Right forelimb (tissue), 1 donor: ENCODE data around the gene CCR2.

Source experiments
- DNase-seq: peaks from one replicate; pipeline ENCODE4 v3.0.0-alpha.2; 2018

Gene CCR2

DNA sequence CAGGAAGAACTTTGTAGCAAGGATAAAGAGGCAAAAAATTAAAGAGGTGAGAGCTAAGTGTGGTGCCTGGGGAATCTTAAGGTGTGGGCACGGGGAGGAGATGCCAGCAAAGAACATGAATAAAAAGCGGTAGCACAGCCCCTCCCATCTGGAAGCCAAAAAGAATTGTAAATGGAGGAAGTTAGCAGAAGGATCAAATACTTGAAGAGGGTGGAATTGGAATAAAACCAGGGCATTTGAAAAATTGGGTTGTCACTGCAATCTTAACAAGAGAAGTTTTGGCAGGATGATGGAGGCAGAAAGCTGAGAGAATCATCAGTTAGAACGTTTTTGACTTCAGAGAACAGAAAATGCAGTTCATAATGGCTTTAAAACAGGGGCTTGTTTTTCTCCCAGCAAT, 2.4 kb downstream of the CCR2 start:
- no peak for DNase-seq

GRCh38 chr3:46356909-46357308, 3.0 kb downstream of the CCR2 start:
- no peak for DNase-seq

- DNase-seq, result no peak
Measured at GRCh38 chr3:46358466-46358865, 4.6 kb downstream of the CCR2 start.

GRCh38 chr3:46359733-46360493, 6.0 kb downstream of the CCR2 start:
- DNase-seq, result no peak

GRCh38 chr3:46360907-46361306, 7.0 kb downstream of the CCR2 start:
- no peak for DNase-seq

GRCh38 chr3:46361408-46362283, 7.7 kb downstream of the CCR2 start:
- no peak for DNase-seq

DNA sequence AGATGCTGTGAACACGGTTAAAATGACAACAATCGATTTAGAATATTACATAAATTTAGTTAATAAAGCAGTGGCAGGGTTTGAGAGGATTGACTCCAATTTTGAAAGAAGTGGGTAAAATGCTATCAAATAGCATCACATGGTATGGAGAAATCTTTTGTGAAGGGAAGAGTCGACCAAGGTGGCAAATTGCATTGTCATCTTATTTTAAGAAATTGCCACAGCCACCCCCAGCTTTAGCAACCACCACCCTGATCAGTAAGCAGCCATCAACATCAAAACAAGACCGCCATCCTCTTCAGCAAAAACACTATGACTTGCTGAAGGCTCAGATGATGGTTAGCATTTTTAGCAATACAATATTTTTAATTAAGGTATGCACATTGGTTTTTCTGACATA, 11.1 kb downstream of the CCR2 start:
- DNase-seq, result no peak

DNA sequence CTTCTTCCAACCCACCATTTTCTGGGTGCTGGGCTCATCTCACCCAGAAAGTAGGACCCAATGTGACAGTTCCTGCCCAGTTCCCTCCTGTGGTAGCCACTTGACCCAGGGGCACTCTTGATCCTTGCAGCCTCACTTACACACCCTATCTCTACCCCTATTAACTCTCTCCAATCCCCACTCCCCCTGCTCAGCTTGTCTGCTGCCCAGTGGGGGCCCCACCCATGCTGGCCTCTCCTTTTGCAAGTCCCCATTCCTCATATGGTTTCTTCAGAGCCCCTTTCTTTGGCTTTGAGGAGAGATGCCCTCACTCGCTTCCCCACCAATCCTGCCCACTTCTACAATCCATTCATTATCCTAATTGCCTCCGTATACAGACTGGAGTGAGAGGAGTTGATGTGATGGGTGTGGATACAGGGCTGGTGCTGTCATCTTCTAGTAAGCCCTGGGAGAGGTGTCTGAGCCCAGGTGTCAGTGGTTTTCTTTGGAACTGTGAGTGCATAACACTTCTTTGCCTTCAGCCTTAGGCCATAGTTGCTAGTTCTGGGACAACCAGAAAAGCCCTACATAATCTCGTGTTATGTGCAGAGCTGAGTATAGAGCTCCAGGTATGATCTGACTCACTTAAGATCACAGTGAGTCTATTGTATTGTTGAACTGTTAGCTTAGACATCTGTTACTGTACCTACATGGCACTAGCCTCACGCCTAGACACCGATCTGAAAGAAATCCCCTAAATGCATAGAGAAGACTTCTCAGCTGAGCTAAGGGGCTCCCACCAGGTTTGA, 12.0 kb downstream of the CCR2 start:
- no peak for DNase-seq

DNA sequence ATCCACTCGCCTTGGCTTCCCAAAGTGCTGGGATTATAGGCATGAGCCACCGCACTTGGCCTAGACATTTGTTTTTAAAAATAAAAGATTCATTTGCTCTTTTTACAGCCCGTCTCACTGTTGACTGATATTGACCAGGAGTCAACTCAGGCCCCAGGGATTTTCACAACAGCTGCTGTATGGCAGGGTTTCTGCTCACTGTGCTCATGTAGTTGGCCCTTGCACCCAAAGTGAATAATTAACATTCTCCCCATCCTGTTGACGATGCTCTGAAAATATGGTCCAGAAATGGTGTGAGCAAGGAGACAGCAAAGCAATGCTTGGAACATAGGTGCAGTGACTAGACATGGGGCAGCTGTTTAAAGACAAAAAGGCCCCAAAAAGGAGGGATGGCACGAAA, 13.9 kb downstream of the CCR2 start:
- DNase-seq, result no peak

GRCh38 chr3:46368569-46368968, 14.7 kb downstream of the CCR2 start:
- no peak for DNase-seq

- no peak for DNase-seq
Measured at GRCh38 chr3:46369151-46369550, 15.2 kb downstream of the CCR2 start.

DNA sequence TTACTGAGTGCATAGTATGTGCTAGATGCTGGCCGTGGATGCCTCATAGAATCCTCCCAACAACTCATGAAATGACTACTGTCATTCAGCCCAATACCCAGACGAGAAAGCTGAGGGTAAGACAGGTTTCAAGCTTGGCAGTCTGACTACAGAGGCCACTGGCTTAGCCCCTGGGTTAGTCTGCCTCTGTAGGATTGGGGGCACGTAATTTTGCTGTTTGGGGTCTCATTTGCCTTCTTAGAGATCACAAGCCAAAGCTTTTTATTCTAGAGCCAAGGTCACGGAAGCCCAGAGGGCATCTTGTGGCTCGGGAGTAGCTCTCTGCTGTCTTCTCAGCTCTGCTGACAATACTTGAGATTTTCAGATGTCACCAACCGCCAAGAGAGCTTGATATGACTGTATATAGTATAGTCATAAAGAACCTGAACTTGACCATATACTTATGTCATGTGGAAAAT, 15.8 kb downstream of the CCR2 start:
- DNase-seq, result no peak

DNA sequence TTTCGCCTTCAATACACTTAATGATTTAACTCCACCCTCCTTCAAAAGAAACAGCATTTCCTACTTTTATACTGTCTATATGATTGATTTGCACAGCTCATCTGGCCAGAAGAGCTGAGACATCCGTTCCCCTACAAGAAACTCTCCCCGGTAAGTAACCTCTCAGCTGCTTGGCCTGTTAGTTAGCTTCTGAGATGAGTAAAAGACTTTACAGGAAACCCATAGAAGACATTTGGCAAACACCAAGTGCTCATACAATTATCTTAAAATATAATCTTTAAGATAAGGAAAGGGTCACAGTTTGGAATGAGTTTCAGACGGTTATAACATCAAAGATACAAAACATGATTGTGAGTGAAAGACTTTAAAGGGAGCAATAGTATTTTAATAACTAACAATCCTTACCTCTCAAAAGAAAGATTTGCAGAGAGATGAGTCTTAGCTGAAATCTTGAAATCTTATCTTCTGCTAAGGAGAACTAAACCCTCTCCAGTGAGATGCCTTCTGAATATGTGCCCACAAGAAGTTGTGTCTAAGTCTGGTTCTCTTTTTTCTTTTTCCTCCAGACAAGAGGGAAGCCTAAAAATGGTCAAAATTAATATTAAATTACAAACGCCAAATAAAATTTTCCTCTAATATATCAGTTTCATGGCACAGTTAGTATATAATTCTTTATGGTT, 17.1 kb downstream of the CCR2 start, which contains the start of gene CCR5:
Gene CCR5 (plus strand): TSS at position 108 of the 680 bp plus-strand sequence. CDS start 1,957 bp downstream, outside the sequence.
- no peak for DNase-seq

DNA sequence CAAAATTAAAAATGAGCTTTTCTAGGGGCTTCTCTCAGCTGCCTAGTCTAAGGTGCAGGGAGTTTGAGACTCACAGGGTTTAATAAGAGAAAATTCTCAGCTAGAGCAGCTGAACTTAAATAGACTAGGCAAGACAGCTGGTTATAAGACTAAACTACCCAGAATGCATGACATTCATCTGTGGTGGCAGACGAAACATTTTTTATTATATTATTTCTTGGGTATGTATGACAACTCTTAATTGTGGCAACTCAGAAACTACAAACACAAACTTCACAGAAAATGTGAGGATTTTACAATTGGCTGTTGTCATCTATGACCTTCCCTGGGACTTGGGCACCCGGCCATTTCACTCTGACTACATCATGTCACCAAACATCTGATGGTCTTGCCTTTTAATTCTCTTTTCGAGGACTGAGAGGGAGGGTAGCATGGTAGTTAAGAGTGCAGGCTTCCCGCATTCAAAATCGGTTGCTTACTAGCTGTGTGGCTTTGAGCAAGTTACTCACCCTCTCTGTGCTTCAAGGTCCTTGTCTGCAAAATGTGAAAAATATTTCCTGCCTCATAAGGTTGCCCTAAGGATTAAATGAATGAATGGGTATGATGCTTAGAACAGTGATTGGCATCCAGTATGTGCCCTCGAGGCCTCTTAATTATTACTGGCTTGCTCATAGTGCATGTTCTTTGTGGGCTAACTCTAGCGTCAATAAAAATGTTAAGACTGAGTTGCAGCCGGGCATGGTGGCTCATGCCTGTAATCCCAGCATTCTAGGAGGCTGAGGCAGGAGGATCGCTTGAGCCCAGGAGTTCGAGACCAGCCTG, 17.8 kb downstream of the CCR2 start:
- no peak for DNase-seq

GRCh38 chr3:46372492-46373359, 18.8 kb downstream of the CCR2 start:
- no peak for DNase-seq

- DNase-seq, result no peak
Measured at GRCh38 chr3:46374755-46375154, 20.8 kb downstream of the CCR2 start.

- DNase-seq, result no peak
Measured at GRCh38 chr3:46375218-46375617, 21.3 kb downstream of the CCR2 start.

GRCh38 chr3:46375814-46376213, 21.9 kb downstream of the CCR2 start:
- no peak for DNase-seq

GRCh38 chr3:46378426-46378942, 24.6 kb downstream of the CCR2 start:
- peak; percentile 71 for DNase-seq
